NCI-H345 (cell line): ENCODE data around the gene PLXDC1.
"Not testable (repeated sequence)": the region's sequence is repeated elsewhere in the genome, so short reads cannot be mapped to it uniquely, and the experiment has no call there.

Experiments used
- DNase-seq: peaks from one replicate; lab custom pipeline; 2025; lab: John Stamatoyannopoulos, UW

PLXDC1 gene

DNA sequence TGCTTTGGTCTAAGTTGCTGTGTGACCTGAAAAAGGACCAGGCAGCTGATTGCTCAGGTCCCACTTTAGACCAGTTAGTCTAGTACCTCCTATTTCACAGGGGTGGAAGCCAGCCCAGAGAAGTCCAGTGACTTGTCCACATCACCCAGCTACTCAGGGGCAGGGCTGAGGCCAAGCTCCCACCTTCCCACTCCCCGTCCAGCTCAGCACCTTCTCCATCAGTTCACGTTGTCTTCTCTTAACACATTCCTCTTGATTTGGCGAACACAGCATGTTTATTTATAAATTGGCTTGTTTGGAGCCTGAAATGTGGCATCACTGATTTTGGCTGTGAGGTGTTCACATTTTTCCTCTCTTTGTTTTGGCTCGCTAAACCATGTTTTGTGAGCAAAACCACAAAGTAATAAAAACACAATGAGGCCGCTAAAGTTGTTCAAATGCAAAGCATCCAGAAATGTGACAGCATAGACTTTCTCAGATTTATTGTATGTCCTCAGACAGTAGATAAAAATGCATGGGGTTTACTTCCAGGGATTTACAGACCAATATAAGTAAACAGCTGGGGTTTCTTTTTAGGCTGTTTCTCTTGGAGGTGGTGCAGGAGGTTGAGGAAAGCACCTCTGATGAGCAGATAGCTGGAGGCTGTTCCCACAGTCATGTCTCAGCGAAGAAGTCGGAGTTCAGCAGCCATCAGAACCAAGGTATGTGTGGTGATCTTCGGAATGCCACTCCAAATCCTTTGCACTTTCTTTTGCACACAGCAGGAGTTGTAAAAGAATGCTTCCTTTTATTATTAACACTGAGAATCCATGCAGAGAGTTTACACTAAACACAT is 88.4 kb downstream of the PLXDC1 start:
- no peak for DNase-seq

GRCh38 chr17:39058524-39058923 is 92.9 kb downstream of the PLXDC1 start:
- no peak for DNase-seq

DNA sequence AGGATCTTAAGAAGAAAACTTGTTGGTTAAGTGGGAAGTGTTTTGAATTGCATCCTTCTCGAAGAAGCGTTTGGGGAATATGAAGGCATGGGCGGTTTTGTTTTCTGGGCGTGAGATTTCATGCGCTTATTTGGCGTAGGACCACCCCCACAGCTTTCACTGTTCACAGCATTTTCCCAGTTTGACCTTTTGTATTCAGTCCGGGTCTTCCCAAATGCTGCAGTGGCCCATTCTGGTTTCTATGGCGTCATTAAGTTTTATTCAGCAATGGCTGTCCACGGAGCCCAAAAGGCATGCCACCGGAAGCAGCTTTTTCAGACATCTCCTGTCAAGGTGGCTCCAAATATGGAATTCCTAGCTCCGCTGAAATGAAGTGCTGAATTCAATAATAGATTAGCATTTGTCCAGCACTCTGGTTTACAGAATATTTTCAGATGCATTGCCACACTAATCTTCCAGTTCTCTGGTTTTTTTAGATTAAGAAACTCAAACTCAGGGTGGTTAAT is 93.7 kb downstream of the PLXDC1 start:
- DNase-seq: no peak

GRCh38 chr17:39054111-39054645 is 97.3 kb downstream of the PLXDC1 start:
- no peak for DNase-seq

GRCh38 chr17:39052423-39052822 is 99.0 kb downstream of the PLXDC1 start:
- not testable (repeated sequence) for DNase-seq

DNA sequence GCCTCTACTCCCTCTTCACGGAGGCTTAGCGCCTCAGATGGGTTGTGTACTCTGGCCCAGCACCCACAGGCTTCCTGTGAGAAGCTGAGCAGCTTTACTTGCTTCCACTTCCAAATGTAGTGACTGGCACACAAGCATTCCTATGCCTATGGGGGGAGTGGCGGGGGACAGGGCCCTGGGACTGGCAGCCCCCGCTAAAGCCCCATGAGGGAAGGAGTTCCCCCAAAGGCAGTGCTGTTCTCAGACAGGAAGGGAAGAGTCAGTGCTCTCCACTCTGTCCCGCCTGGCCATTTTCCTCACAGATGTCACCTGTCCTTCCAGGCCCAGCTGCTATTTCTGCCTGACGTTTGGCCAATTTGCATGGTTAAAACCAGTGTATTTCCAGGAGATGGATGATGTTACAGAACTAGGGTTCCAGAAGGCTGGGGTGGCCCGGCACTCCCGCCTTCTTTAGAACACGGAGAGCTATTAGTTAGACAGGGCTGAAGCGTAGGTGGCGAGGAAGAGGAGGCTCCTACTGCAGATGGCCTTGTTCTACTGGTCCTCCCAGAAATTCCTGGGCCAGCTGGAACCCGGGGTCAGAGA is 100.3 kb downstream of the PLXDC1 start:
- no peak for DNase-seq

DNA sequence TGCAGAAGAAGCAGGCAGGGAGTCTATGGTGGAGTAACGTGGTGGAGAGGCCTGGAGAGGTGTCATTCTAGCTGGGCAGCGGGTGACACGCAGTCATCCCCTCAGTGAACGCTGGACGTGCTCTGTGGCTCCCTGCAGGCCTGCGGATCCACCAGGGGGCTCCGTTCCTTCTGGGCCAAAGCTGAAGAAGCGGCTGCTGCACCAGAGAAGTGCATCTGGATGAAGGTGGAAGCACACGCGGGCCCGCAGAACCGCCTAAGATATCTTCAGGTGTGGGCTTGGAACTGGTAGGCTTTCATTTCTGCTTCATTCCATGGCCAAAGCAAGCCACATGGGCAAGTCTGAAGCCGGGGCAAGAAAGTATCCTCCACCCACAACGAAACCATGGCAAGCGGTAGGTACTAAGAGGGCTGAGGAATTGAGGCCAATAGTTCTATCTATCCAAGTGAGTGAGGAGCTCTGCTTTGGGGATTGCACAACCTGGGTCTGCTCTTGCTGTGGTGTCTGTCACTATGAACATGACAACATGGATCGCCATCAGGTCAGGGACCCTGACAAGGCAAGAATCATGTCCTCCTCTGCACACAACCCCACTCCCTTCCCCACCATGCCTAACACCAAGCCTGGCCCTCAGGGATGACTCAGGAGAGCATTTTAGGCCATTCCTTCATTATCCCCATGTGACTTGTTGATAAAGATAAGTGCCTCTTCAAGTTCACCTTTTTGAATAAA is 105.3 kb downstream of the PLXDC1 start:
- no peak for DNase-seq

DNA sequence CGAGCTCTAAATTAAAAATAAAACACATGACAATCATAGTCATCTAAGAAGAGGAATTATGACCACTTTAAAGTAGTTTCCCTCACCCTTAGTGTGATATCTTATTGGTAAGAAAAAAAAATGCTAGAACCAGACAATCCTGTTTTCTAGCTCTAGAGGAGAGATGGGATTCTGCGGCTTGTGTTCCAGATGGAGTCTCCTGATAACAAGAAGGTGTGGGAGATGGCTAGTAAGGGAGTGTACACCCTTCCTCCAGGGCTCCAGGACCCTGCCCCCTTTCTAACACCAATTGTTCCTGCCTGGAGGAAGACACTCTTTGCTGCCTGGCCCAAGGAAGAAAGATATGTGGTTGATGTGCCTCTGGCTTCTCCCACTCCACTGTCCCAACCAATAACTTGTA is 115.4 kb downstream of the PLXDC1 start:
- no peak for DNase-seq

DNA sequence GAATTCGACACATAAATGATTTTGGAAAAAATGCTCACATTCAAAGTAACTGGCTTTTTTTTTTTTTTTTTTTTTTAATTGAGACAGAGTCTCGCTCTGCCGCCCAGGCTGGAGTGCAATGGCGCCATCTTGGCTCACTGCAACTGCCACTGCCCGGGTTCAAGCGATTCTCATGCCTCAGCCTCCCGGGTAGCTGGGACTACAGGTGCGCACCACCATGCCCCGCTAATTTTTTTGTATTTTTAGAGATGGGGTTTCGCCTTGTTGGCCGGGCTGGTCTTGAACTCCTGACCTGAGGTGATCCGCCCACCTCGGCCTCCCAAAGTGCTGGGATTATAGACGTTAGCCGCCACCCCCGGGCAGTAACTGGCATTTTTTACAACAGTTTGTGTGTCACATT is 115.9 kb downstream of the PLXDC1 start:
- DNase-seq: not testable (repeated sequence)

GRCh38 chr17:39028690-39029089 is 122.7 kb downstream of the PLXDC1 start:
- DNase-seq: no peak

DNA sequence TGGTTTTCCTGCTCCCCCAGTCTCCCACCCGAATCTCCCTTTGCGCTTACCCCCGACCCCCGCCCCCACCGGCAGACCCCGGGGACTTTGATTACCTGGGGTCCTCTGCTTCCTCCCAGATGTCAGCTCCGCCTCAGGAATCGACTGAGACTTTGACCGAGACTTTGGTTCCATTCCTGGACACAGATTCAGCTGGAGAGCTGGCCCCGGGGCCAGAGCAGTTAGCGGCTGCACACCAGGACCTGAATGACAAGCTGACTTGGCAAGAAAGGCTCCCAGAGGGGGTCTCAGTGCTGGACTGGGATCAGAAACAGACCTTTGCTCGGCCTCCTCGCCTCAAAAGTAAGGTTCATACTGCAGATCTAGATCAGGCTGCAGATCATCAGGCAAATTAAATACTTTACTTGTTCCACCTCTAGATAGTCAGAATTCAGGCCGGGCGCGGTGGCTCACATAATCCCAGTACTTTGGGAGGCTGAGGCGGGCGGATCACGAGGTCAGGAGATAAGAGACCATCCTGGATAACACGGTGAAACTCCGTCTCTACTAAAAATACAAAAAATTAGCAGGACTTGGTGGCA is 123.9 kb downstream of the PLXDC1 start:
- no peak for DNase-seq

GRCh38 chr17:39026980-39027451 is 124.4 kb downstream of the PLXDC1 start:
- DNase-seq: peak; percentile 68

- DNase-seq: not testable (repeated sequence)
Observed at GRCh38 chr17:39026346-39026745, 125.1 kb downstream of the PLXDC1 start.

- no peak for DNase-seq
Observed at GRCh38 chr17:39022924-39023323, 128.5 kb downstream of the PLXDC1 start.

DNA sequence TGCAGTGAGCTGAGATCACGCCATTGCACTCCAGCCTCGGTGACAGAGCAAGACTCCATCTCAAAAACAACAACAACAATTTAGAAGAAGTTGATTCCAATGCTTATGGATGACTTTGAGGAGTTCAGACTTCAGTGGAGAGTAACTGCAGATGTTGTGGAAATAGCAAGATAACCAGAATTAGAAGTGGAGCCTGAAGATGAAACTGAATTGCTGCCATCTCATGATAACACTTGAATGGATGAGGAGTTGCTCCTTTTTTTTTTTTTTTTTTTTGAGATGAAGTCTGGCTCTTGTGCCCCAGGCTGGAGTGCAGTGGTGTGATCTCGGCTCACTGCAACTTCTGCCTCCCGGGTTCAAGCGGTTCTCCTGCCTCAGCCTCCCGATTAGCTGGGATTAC is 131.4 kb downstream of the PLXDC1 start:
- DNase-seq: not testable (repeated sequence)

- no peak for DNase-seq
Observed at GRCh38 chr17:39018267-39019134, 132.9 kb downstream of the PLXDC1 start.

GRCh38 chr17:39016193-39017153 is 135.0 kb downstream of the PLXDC1 start:
- DNase-seq: no peak

DNA sequence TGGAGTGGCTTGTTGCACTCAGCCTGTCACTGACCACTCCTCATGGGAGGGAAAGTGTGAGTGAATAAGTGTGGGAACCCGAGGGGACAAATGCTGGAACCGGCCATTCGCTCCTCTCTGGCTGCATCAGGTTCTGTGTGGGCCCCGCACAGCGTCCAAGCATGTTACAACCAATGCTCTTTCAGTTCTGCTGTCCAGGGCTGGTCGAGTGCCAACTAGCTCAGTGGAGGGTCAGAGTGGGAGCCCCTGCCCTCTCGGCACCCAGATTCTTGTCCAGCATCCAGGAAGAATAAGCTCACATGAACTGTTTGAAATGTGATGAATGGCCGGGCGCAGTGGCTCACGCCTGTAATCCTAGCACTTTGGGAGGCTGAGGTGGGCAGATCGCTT is 135.9 kb downstream of the PLXDC1 start:
- DNase-seq: no peak

DNA sequence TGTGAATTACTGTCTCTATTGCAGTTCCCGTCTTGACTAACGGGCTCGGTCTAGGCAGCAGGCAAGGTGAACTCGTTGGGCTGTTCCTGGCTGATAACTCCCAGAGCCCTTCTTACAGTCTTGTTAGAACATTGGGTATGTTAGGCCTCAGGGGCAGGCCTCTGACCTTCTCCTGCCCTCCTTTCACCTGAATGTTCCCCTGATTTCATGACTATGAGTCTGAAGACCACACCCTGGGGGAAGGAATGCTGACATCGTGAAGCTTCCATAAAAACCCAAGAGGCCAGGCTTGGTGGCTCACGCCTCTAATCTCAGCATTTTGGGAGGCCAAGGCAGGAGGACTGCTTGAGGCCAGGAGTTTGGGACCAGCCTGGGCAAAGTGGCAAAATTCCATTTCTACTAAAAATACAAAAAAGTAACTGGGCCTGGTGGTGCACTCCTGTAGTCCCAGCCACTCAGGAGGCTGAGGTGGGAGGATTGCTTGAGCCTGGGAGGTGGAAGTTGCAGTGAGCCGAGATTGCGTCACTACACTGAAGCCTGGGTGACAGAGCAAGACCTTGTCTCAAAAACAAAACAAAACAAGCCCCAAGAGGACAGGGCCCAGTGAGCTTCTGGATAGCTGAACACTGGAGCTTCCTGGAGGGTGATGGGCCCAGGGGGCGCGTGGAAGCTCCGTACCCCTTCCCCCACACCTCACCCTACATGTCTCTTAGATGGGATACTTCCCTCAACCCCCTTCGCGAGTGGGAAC is 136.5 kb downstream of the PLXDC1 start:
- DNase-seq: no peak
